Ureter (tissue), 1 donor: ENCODE measurements around the gene SEBOX. TPM values are rescaled to one million over a fixed set of nuclear protein-coding genes. Genes with fewer than 3 reads are reported as not detected.

Source experiments
- DNase-seq: peaks from one replicate; pipeline ENCODE4 v3.0.0-alpha.2; 2020; ENCODE audit warnings: low spot score
- total RNA-seq: library from RNA; stranded (reverse); gene quantifications from one replicate; pipeline ENCODE4 v1.2.4, GENCODE V29; 2023
- donor health status: DM: yes; HTN: yes; CAD: no.

Gene SEBOX
- total RNA-seq, 1 donor from 2014 or later: not detected

DNA sequence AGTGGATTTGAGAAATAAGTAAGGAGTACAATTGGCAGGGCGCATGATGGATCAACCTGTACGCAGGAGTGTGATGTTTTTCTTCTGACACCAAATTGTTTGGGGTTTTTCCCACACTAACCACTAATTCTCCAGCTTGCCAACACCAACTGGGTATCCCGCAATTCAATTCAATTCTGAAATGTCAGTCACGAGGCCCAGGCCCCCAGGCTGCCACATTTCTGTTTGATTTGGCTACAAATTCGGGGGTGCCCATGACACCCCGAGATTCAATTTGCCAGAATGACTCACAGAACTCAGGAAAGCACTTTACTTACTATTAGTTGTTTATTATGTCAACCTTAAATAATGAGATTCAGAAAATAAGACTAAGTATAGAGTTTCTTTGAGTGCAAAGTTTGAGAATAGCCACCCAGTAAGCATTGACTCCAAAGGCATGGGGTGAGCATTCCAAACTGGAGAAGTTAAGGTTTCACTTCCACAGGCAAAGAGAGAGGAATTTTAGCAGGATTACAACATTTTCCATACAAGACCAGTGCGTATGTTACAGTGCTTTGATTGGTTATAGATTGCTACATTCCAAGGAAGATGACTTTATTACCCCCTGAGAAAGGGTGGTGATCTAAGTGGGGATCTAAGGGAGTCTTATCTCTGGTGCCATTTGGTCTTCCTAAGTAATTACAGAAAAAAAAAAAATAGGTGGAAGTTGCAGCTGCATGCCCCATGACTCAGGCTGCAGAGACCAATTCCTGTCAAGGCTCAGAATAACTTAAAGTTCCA is 29.5 kb upstream of the SEBOX start:
- DNase-seq: no peak

GRCh38 chr17:28392491-28392890 is 27.5 kb upstream of the SEBOX start:
- no peak for DNase-seq

DNA sequence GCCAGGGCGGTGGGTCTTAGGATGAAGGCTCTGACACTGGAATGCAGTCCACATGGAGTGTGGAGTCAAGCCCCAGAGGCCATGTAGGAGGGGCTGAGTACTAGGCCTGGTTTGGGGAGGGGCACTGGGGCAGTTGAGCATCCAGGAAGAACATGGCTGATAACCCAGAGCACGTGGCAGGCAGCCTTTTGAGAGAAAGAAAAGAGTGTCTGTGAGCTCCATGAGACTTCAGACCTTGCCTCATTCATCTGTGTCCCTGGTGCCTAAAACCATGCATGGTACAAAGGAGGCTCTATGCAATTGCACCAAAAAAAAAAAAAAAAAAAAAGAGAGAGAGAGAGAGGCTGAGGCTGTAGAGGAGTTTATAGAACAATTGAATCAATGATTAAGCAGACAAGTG is 26.4 kb upstream of the SEBOX start:
- DNase-seq: no peak

DNA sequence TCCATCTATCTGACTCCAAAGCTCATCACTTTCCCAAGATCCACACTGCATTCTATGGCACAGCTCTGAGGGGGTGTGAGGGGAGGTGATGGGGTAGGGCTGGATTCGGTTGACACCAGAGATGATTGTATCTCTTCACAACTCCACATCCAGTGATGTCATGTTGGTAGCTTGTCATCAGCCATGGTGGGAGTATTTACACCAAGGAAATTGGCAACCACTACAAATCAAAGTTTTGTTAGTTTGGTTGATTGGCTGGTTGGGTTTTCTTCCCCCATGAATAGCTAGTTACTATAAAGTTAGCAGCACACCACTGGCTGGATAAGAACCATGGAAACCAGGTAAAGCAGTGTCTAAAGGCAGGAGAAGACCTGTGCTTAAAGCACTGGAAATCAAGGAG is 26.0 kb upstream of the SEBOX start:
- DNase-seq: no peak

DNA sequence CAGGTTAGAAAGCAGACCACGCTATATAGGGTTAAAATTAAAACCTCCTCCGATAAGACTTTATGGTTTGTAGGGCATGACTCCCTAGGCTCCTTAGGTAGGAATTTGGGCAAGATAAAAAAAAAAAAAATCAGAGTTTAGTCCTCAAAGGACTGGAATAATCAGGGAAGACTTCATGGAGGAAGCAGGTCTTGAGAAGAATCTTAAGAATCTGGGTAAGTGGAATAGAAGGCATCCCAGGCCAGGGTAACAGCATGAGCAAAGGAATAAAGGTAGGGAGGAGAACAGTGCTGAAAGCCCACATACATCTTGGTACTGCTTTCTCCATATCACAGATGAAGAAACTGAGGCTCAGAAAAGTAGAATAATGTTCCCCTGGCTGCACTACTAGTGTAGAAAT is 25.6 kb upstream of the SEBOX start:
- no peak for DNase-seq

DNA sequence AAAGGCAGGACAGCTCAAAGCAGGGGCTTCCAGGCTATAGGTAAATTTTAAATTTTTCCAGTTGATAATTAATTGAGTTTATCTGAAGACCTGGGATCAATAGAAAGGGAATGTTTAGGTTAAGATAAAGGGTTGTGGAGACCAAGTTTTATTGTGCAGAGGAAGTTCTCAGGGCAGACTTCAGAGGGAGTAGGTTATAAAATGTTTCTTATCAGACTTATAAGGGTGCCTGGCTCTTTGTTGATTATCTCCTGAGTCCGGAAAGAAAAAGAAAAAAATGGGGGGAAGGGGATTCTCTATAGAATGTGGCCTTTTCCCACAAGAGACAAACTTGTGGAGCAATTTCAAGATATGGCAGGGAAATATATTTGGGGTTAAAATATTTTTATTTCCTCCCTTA is 25.1 kb upstream of the SEBOX start:
- DNase-seq: no peak

GRCh38 chr17:28388106-28388505 is 23.1 kb upstream of the SEBOX start:
- DNase-seq: no peak

GRCh38 chr17:28386391-28386790 is 21.4 kb upstream of the SEBOX start:
- no peak for DNase-seq

DNA sequence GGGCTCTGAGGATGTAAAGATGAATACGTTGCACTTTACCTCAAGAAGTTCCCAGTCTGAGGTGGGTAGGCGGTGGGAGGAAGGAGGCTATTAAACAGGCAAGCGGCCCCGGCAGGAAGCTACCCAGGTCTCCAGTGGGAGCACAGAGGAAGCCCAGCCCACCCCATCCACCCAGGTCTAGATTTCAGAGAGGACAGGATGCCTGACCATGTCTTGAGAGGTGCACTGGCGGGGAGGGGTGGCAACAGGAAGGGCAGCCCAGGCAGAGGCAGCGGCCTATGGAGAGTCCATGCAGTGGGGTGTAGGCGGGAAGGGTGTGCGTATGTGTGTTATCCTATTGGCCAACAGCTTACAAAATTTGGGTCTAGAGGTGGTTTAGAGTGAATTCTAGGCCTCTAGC is 20.4 kb upstream of the SEBOX start:
- no peak for DNase-seq

- no peak for DNase-seq
Measured at GRCh38 chr17:28385037-28385400, 20.0 kb upstream of the SEBOX start.

DNA sequence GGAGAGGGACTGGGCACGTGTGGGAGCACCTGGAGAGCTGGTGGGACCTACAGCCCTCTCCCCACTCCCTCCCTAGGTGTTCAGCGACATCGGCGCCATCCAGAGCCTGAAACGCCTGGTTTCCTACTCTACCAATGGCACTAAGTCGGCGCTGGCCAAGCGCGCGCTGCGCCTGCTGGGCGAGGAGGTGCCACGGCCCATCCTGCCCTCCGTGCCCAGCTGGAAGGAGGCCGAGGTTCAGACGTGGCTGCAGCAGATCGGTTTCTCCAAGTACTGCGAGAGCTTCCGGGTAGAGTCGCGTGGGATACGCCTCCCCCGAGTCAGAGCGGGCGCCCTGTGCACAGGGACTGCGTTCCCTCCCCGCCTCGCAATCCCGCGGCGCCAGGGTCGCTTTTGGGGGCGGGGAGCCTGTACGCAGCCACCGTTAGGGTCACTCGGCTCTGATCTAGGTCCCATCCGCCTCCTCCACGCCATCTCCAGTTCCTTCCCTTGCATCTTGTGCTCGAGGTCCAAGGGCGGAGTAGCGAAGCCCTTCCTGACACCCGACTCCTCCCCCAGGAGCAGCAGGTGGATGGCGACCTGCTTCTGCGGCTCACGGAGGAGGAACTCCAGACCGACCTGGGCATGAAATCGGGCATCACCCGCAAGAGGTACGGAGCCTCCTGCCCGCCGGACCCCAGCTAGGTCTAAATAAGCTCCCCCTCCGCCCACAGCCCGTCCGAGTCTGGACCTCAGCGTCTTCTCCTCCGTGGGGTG is 19.5 kb upstream of the SEBOX start:
- DNase-seq: peak; percentile 83

DNA sequence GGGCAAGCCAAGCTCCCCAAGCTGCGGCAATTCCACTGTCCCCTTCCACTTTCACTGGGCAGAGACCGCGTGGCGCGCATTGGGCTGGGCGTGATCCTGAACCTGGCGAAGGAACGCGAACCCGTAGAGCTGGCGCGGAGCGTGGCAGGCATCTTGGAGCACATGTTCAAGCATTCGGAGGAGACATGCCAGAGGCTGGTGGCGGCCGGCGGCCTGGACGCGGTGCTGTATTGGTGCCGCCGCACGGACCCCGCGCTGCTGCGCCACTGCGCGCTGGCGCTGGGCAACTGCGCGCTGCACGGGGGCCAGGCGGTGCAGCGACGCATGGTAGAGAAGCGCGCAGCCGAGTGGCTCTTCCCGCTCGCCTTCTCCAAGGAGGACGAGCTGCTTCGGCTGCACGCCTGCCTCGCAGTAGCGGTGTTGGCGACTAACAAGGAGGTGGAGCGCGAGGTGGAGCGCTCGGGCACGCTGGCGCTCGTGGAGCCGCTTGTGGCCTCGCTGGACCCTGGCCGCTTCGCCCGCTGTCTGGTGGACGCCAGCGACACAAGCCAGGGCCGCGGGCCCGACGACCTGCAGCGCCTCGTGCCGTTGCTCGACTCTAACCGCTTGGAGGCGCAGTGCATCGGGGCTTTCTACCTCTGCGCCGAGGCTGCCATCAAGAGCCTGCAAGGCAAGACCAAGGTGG is 16.3 kb upstream of the SEBOX start:
- no peak for DNase-seq

DNA sequence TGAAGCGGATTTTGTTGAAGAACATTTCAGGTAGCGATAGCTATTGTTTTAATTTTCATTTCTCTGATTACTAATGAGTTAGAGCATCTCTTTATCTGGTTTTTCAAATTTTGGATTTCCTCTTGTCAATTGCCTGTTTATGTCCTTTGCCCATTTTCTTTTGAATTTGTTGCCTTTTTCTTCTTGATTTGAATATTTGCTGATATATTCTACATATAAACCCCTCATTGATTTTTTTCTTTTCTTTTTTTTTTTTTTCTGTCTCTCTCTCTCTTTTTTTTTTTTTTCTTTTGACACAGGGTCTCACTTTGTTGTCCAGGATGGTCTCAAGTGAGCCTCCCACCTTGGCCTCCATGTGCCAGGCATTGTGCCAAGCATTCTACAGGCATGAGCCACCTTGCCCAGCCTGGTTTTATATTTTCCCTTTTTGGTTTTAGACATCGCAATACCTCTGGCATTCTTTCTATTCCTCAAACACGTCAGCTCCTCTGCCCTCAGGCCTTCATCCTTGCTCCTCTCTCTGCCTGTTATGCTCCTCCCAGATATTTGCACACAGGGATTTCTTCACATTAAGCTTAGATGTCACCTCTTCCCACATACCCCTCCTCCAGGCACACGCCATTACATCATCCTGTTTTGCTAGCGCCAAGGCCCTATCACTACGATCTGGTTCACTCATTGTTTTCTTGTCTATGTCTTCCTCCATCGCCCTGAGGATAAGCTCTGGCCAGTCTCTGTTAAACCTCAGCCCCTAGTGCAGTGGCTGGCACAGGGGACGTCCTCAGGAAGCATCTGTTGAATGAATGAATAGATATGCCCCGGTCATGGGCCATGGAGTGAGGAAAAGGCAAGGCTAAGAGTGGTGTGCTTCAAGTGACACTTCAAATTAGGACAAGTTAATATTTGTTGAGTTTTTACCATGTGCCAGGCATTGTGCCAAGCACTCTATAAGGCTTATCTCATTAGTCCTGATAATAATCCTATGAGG is 15.1 kb upstream of the SEBOX start:
- DNase-seq: no peak

DNA sequence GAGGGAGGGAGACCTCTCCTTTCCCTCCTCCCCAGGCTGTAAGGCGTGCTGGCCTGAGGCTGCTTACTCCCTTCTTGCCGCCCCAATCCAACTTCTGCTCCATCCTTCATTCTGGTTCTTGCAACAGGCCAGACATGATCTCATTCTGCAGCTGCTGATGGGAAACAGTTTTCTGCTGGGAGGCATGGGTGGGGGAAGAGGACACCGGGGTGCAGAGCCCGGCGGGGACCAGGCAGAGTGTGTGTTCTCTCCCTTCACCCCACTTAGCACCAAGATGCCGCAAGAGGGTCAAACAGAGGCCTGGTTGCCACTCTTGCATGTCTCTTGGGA is 7.9 kb upstream of the SEBOX start:
- no peak for DNase-seq

DNA sequence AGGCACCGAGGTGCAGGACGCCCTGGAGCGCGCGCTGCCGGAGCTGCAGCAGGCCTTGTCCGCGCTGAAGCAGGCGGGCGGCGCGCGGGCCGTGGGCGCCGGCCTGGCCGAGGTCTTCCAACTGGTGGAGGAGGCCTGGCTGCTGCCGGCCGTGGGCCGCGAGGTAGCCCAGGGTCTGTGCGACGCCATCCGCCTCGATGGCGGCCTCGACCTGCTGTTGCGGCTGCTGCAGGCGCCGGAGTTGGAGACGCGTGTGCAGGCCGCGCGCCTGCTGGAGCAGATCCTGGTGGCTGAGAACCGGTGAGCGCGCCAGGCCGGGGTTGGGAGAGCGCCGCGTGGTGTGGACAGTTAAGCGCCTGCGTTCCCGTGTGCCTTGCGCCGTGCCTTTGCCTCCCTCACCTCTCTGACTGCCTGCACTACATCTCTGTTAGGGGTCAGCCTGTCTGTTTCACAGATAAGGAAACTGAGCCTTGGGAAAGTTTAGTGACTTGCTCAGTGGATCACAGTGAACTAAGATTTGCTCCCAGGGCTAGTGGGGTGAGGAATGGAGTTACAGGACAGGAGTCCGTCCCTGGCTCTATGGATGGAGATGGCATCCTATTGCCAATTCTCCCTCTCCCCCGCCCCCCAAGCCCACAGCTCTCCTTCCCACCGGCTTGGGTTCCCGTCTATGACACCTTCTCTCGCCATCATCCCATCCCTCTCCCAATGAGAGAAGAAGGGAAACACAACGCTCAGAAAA is 7.4 kb upstream of the SEBOX start:
- no peak for DNase-seq

GRCh38 chr17:28371245-28372202 is 6.5 kb upstream of the SEBOX start, which contains the start of gene SARM1:
Gene SARM1 (plus strand): TSS chr17:28371694. CDS start chr17:28372033, 339 bp downstream.
- DNase-seq: peak; percentile 89

DNA sequence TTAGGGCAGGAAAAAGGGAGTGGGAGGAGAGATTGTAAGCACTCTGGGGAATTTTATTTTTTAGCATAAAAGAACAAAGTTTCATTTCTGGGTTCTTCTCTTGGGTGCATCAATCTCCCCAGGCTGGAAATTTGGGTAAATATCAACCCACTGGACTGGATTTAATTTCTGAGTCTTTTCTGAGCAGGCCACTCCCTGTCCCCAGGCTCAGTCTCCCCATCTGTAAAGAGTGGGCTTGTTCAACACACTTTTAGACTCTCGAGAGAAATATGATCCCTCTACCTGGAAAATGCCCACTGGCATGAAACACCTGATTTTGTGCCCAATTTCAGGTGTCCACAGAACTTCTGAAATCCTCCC is 5.7 kb upstream of the SEBOX start:
- DNase-seq: no peak

DNA sequence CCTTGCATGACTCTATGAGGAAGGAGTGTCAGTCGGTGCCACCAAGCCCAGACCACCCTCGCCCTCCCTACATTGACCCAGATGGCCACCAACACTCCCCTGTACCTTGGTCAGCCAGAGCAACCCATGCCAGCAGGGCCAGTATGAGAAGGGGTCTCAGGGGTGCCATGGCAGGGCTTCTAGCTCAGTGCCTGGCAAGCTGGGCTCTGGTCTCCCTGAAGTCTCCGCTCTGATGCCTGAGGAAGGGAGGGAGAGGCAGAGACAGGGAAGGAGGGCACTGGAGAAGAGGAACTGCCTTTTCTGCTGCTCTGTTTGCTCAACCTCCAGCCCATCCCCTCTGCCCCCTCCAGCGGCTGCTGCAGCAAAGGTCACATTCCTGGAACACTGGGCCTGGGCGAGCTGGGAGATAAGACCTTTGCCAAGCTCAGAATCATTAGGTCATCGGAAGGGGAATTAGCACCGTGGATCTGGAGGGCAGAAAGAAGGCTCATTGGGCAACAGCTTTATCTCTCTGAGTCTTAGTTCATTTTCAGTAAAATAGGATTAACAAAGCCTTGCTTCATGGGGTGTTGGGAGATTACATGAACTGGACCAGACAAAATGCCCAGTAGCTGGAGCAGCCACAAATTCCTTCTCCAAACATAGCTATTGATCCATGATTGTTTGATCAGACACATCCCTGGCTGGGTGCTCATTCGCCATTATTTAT is 5.2 kb upstream of the SEBOX start, which contains the start of gene VTN:
VTN (minus strand) TSS at position 273 of the 709 bp plus-strand sequence; CDS start at position 169, 104 bp downstream.
- DNase-seq: no peak

DNA sequence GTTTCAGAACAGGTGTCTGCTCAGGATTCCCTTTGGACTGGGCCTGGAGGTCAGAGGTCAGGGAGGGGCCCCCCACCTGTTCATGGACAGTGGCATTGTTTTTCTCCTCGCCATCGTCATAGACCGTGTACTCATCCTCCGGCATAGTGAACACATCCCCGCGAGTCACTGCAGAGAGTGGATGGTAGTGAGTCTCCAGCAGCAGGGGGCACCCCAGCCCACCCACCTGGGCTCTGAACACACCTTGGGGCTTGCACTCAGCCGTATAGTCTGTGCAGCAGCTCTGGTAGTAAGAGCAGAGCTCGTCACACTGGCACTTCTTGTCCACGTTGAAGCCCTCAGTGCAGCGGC is 4.7 kb upstream of the SEBOX start:
- no peak for DNase-seq
